Heart left ventricle (tissue), 13 donors: ENCODE data around the gene CCDC197.

Source experiments
- CTCF ChIP-seq, 12 donors: fragments of 200-600 bp; sonication (generic) in 4 of 12; IDR thresholded peaks; one replicate each; pipeline versions ENCODE4 v1.5.0 to v1.8.0; 2018 to 2022; ENCODE audit warnings: antibody characterized with exemption in 12 of 12, mild to moderate bottlenecking in 5 of 12
- POLR2A ChIP-seq, 2 donors: fragments of 450-650 bp; IDR thresholded peaks; one replicate each; pipeline ENCODE4 v1.6.1; 2017; ENCODE audit warnings: antibody characterized with exemption in 2 of 2, mild to moderate bottlenecking in 2 of 2, moderate library complexity in 2 of 2
- donor health status: ischemic (EF 13 %, LVEDD 7.1; RV severe dilation, severe dysfunction).
- donor health status: DM: no; HTN: yes; CAD: no.
- donor health status: DM: no; HTN: no; CAD: no.
- donor health status: ischemic (EF 25% LVEDD 6.9; RV normal size, moderate dysfunction).
- donor health status: ischemic (EF 25% LVEDD 5.7; RV mildly dilated, moderate dysfunction).
- donor health status: ischemic (EF 35%, LVEDD 5.7; RV mildly dilated, moderate dysfunction).
- donor health status: nonischemic (EF 11% LVEDD 7.7; RV severe dilation, severe dysfunction).
- donor health status: DM: yes; HTN: yes; CAD: no.
- donor health status: PGD.
- donor health status: ischemic (EF 29% LVEDD 5.4; RV normal size, mild dysfunction).
- donor health status: nonischemic (EF 23%, LVEDD 6.1; RV moderate dilation, normal function).

GRCh38 chr14:93954900-93955849, 41.9 kb upstream of the CCDC197 start:
- no peak for TF ChIP-seq CTCF (IDR thresholded peaks at IDR 0.05)
- TF ChIP-seq POLR2A (IDR thresholded peaks at IDR 0.05): no peak
